ENCODE measurements around the gene MED25.

MED25 gene

DNA sequence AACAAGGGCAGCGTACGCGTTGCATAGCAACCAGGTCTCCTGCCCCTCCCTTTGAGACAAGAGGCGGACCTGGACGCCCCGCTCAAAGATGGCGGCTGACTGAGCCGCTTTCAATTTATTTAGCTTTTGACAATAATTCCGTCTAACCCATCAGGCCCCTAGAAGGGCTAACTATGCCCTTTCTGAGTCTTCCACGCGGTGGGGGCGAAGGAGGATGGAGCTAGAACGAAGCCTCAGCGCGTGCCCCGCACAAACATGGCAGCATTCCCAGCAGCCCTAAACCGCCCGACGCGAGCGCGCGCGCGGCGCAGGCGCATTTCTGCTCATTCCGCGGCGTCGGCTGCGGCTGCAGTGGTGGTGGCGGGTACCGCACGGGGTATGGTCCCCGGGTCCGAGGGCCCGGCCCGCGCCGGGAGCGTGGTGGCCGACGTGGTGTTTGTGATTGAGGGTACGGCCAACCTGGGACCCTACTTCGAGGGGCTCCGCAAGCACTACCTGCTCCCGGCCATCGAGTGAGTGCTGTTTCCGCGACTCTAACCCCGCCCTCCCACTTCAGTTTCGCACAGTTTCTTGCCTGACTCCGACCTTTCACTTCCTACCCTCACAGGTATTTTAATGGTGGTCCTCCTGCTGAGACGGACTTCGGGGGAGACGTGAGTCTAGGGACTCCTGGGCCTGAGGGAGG, at the start of gene MED25:
TSS of gene MED25 (plus strand) at position 326 of the 685 bp plus-strand sequence. CDS start at position 379, 53 bp downstream.
- no peaks in the 10 kb centered on the region for H3K27me3 ChIP-seq (ENCODE audit: low read depth, low read length)
- peak within 1 kb of the TSS; percentile 89 to 99 for H3K4me3 ChIP-seq (ENCODE audit: low read depth in 1 of 2, low read length in 2 of 2)

GRCh38 chr19:49770529-49770928, 47.6 kb upstream of the MED25 start:
- Histone ChIP-seq H3K36me3 (ENCODE audit: control insufficient read depth in 1 of 2, insufficient read depth in 2 of 2, low read length in 2 of 2) (peaks cover 0 to 6% of the 10 kb centered on the region in 2 donors), H3K27ac (ENCODE audit: low read length) (no peak overlapping the region), H3K4me3 (ENCODE audit: low read depth in 1 of 2, low read length in 2 of 2) (no peak overlapping the region), H3K9me3 (ENCODE audit: control insufficient read depth in 1 of 2, low read length in 2 of 2) (no peaks in the 10 kb centered on the region), H3K27me3 (ENCODE audit: low read depth, low read length) (no peaks in the 10 kb centered on the region), H3K4me1 (ENCODE audit: control insufficient read depth in 1 of 2, insufficient read depth in 2 of 2, low read length in 2 of 2) (peaks cover 14 to 26% of the 10 kb centered on the region in 2 donors)

More for the DNA sequence above, at the start of gene MED25:
- Histone ChIP-seq H3K9me3 (ENCODE audit: control insufficient read depth in 1 of 2, low read length in 2 of 2) (no peaks in the 10 kb centered on the region), H3K4me1 (ENCODE audit: control insufficient read depth in 1 of 2, insufficient read depth in 2 of 2, low read length in 2 of 2) (peaks cover 7 to 17% of the 10 kb centered on the region in 2 donors), H3K27ac (ENCODE audit: low read length) (peak within 1 kb of the TSS; percentile 96), H3K36me3 (ENCODE audit: control insufficient read depth in 1 of 2, insufficient read depth in 2 of 2, low read length in 2 of 2) (peaks cover 5 to 17% of the 10 kb centered on the region in 2 donors)

GRCh38 chr19:49771674-49772139, 46.4 kb upstream of the MED25 start:
- H3K4me3 ChIP-seq (ENCODE audit: low read depth in 1 of 2, low read length in 2 of 2) = no peak overlapping the region
- H3K36me3 ChIP-seq (ENCODE audit: control insufficient read depth in 1 of 2, insufficient read depth in 2 of 2, low read length in 2 of 2) = peaks cover 4 to 6% of the 10 kb centered on the region in 2 donors
- H3K27ac ChIP-seq (ENCODE audit: low read length) = no peak overlapping the region
- H3K27me3 ChIP-seq (ENCODE audit: low read depth, low read length) = no peaks in the 10 kb centered on the region
- H3K4me1 ChIP-seq (ENCODE audit: control insufficient read depth in 1 of 2, insufficient read depth in 2 of 2, low read length in 2 of 2) = peaks cover 10 to 26% of the 10 kb centered on the region in 2 donors
- H3K9me3 ChIP-seq (ENCODE audit: control insufficient read depth in 1 of 2, low read length in 2 of 2) = no peaks in the 10 kb centered on the region

- Histone ChIP-seq H3K4me1 (ENCODE audit: control insufficient read depth in 1 of 2, insufficient read depth in 2 of 2, low read length in 2 of 2) (peaks cover 6 to 20% of the 10 kb centered on the region in 2 donors), H3K4me3 (ENCODE audit: low read depth in 1 of 2, low read length in 2 of 2) (no peak overlapping the region), H3K27me3 (ENCODE audit: low read depth, low read length) (no peaks in the 10 kb centered on the region), H3K36me3 (ENCODE audit: control insufficient read depth in 1 of 2, insufficient read depth in 2 of 2, low read length in 2 of 2) (peaks cover 4 to 6% of the 10 kb centered on the region in 2 donors), H3K27ac (ENCODE audit: low read length) (no peak overlapping the region), H3K9me3 (ENCODE audit: control insufficient read depth in 1 of 2, low read length in 2 of 2) (no peaks in the 10 kb centered on the region)
These were observed 45.1 kb upstream of the MED25 start for GRCh38 chr19:49772850-49773432.

GRCh38 chr19:49773663-49774350, 44.3 kb upstream of the MED25 start:
- H3K36me3 ChIP-seq (ENCODE audit: control insufficient read depth in 1 of 2, insufficient read depth in 2 of 2, low read length in 2 of 2) = peaks cover 4 to 6% of the 10 kb centered on the region in 2 donors
- H3K27ac ChIP-seq (ENCODE audit: low read length) = no peak overlapping the region
- H3K9me3 ChIP-seq (ENCODE audit: control insufficient read depth in 1 of 2, low read length in 2 of 2) = no peaks in the 10 kb centered on the region
- peaks cover 0 to 12% of the 10 kb centered on the region in 2 donors for H3K4me1 ChIP-seq (ENCODE audit: control insufficient read depth in 1 of 2, insufficient read depth in 2 of 2, low read length in 2 of 2)
- H3K27me3 ChIP-seq (ENCODE audit: low read depth, low read length) = no peaks in the 10 kb centered on the region
- no peak overlapping the region for H3K4me3 ChIP-seq (ENCODE audit: low read depth in 1 of 2, low read length in 2 of 2)

DNA sequence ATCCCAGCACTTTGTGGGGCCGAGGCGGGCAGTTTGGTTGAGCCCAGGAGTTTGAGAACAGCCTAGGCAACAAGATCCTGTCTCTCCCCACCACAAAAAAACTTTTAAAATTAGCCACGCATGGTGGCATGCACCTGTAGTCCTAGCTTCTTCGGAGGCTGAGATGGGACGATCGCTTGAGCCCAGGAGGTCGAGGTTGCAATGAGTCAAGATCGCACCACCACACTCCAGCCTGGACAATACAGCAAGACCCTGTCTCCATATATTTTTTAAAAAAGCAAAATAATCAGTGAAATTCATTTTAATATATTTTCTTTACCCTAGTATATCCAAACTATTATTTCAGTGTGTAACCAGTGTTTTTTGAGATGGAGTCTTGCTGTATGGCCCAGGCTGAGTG, 43.1 kb upstream of the MED25 start:
- H3K27ac ChIP-seq (ENCODE audit: low read length) = no peak overlapping the region
- no peaks in the 10 kb centered on the region for H3K27me3 ChIP-seq (ENCODE audit: low read depth, low read length)
- H3K4me1 ChIP-seq (ENCODE audit: control insufficient read depth in 1 of 2, insufficient read depth in 2 of 2, low read length in 2 of 2) = peaks cover 0 to 7% of the 10 kb centered on the region in 2 donors

GRCh38 chr19:49775742-49776370, 42.2 kb upstream of the MED25 start:
- Histone ChIP-seq H3K36me3 (ENCODE audit: control insufficient read depth in 1 of 2, insufficient read depth in 2 of 2, low read length in 2 of 2) (peaks cover 4 to 6% of the 10 kb centered on the region in 2 donors), H3K9me3 (ENCODE audit: control insufficient read depth in 1 of 2, low read length in 2 of 2) (no peaks in the 10 kb centered on the region), H3K27ac (ENCODE audit: low read length) (no peak overlapping the region), H3K4me3 (ENCODE audit: low read depth in 1 of 2, low read length in 2 of 2) (no peak overlapping the region), H3K27me3 (ENCODE audit: low read depth, low read length) (no peaks in the 10 kb centered on the region), H3K4me1 (ENCODE audit: control insufficient read depth in 1 of 2, insufficient read depth in 2 of 2, low read length in 2 of 2) (peaks cover 0 to 7% of the 10 kb centered on the region in 2 donors)

More for the DNA sequence above, 43.1 kb upstream of the MED25 start:
- H3K4me3 ChIP-seq (ENCODE audit: low read depth in 1 of 2, low read length in 2 of 2) = no peak overlapping the region
- no peaks in the 10 kb centered on the region for H3K9me3 ChIP-seq (ENCODE audit: control insufficient read depth in 1 of 2, low read length in 2 of 2)
- H3K36me3 ChIP-seq (ENCODE audit: control insufficient read depth in 1 of 2, insufficient read depth in 2 of 2, low read length in 2 of 2) = peaks cover 4 to 6% of the 10 kb centered on the region in 2 donors

- Histone ChIP-seq H3K36me3 (ENCODE audit: control insufficient read depth in 1 of 2, insufficient read depth in 2 of 2, low read length in 2 of 2) (peaks cover 4 to 6% of the 10 kb centered on the region in 2 donors), H3K9me3 (ENCODE audit: control insufficient read depth in 1 of 2, low read length in 2 of 2) (no peaks in the 10 kb centered on the region), H3K4me1 (ENCODE audit: control insufficient read depth in 1 of 2, insufficient read depth in 2 of 2, low read length in 2 of 2) (peaks cover 0 to 7% of the 10 kb centered on the region in 2 donors), H3K4me3 (ENCODE audit: low read depth in 1 of 2, low read length in 2 of 2) (no peak overlapping the region), H3K27ac (ENCODE audit: low read length) (no peak overlapping the region), H3K27me3 (ENCODE audit: low read depth, low read length) (no peaks in the 10 kb centered on the region)
These were observed 41.7 kb upstream of the MED25 start for GRCh38 chr19:49776371-49776764.

- Histone ChIP-seq H3K27ac (ENCODE audit: low read length) (no peak overlapping the region), H3K4me3 (ENCODE audit: low read depth in 1 of 2, low read length in 2 of 2) (no peak overlapping the region), H3K4me1 (ENCODE audit: control insufficient read depth in 1 of 2, insufficient read depth in 2 of 2, low read length in 2 of 2) (no peaks in the 10 kb centered on the region), H3K27me3 (ENCODE audit: low read depth, low read length) (no peaks in the 10 kb centered on the region), H3K9me3 (ENCODE audit: control insufficient read depth in 1 of 2, low read length in 2 of 2) (no peaks in the 10 kb centered on the region), H3K36me3 (ENCODE audit: control insufficient read depth in 1 of 2, insufficient read depth in 2 of 2, low read length in 2 of 2) (peaks cover 13 to 28% of the 10 kb centered on the region in 2 donors)
These were observed 38.1 kb upstream of the MED25 start for GRCh38 chr19:49779731-49780555.

DNA sequence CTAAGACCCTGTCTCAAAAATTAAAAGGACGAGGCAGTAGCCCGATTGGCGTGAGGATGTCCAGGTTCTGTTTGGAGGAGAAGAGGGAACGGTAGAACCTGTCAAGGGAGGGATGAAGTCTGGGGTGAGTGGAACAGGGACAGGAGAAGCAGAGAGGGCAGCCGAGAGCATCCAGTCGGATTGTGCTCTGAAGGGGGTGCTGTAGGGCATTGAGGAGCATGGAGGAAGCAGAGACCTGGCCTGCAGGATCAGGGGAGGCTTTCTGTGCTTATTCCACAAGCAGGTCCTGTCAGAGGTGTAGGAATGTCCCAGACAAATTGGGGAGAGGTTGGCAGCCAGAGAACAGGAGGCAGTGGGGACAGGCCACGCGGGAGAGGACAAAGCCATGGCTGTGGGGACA, 37.2 kb upstream of the MED25 start:
- Histone ChIP-seq H3K36me3 (ENCODE audit: control insufficient read depth in 1 of 2, insufficient read depth in 2 of 2, low read length in 2 of 2) (peaks cover 17 to 36% of the 10 kb centered on the region in 2 donors), H3K4me3 (ENCODE audit: low read depth in 1 of 2, low read length in 2 of 2) (no peak overlapping the region), H3K27ac (ENCODE audit: low read length) (no peak overlapping the region), H3K27me3 (ENCODE audit: low read depth, low read length) (no peaks in the 10 kb centered on the region), H3K9me3 (ENCODE audit: control insufficient read depth in 1 of 2, low read length in 2 of 2) (no peaks in the 10 kb centered on the region), H3K4me1 (ENCODE audit: control insufficient read depth in 1 of 2, insufficient read depth in 2 of 2, low read length in 2 of 2) (no peaks in the 10 kb centered on the region)

Data from muscle layer of duodenum (tissue), 2 donors.